ENCODE measurements around the gene SMPD1.

The SMPD1 gene

DNA sequence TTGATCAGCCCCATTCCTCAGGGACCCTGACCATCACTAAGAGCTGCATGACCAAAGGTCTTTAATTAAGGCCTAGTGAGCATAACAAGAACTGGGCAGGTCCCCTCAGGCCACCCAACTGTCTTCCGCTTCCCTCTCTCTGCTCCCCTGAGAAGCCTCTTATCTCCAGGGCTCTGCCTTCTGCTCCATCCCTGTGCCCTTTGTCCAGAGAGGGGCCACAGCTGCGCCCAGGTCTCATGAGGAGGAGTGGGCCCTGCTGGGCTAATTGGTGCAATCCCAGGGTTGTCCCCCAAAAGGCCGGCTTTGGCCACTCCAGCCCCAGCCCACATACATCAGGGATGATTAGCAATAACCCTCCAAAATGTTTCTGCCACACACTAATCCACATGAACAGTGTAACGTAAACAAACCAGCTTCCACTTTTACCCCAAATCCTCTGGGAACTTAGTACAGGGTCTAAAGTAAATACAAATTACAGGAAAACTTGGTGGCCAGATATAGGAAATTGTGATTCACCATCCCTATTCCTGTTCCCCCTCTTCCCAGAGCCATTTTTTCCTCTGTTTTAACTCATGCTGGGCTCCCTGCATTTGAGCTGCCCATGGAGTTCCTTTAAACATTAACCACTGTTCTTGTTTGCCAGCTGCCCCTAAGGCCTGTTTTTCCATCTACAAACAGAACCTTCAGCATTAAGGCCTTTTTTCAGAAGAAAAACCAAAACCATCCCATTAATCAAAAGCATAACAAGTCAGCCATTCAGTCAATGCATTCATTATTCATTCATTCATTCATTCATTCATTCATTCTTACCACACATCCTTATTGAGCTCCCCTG lies 35.4 kb upstream of the SMPD1 start:
- H3K9ac ChIP-seq (ENCODE audit: low read depth, low read length), result no peak overlapping the region
- no peak for DNase-seq

DNA sequence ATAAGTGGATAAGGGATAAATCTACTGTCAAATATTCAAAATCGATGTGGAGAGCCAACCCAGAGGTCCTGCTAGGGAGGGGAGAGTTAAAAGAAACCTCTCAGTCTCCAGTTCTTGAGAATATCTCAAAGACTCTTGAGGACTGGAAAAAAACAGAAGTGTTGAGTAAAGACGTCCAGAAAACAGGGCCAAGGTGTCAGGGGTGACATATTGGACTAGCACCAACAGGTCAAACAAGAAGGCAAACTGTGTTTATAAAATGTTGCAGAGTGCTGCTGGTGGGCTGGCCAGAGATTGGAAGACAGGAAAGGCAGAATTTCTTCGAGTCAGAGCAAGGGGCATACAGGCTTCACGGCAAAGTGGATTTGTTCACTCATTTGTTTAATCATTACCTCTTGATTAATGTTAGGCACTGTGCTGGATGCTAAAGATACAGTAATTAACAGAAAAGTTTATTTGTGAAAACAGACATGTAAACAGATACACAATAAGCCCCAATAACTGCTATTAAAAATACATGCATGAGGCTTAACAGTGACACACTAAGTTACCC lies 33.7 kb upstream of the SMPD1 start:
- Histone ChIP-seq H3K79me2 (ENCODE audit: insufficient read depth, low read length) (no peaks in the 10 kb centered on the region), H3K27me3 (ENCODE audit: insufficient read depth, low read length, poor library complexity) (peaks cover 13% of the 10 kb centered on the region), H3K4me1 (ENCODE audit: insufficient read depth, low read length) (0 out of 2 replicates have a peak, but pooled peaks cover 3% of the 10 kb centered on the region), H2AFZ (ENCODE audit: low read depth, low read length) (no peak overlapping the region), H3K27ac (ENCODE audit: low read length) (no peak overlapping the region), H3K36me3 (ENCODE audit: insufficient read depth, low read length) (no peaks in the 10 kb centered on the region), H4K20me1 (ENCODE audit: insufficient read depth, low read length) (no peaks in the 10 kb centered on the region), H3K4me3 (ENCODE audit: low read depth in 1 of 2, low read length in 2 of 2) (no peak overlapping the region), H3K4me2 (ENCODE audit: insufficient read depth, low read length) (no peak overlapping the region), H3K9me3 (ENCODE audit: insufficient read depth, low read length, severe bottlenecking) (no peaks in the 10 kb centered on the region), H3K9ac (ENCODE audit: low read depth, low read length) (no peak overlapping the region)
- ATAC-seq (ENCODE audit: insufficient read depth, low read depth) (no peak), DNase-seq (no peak)
- TF ChIP-seq, protein P1, sequence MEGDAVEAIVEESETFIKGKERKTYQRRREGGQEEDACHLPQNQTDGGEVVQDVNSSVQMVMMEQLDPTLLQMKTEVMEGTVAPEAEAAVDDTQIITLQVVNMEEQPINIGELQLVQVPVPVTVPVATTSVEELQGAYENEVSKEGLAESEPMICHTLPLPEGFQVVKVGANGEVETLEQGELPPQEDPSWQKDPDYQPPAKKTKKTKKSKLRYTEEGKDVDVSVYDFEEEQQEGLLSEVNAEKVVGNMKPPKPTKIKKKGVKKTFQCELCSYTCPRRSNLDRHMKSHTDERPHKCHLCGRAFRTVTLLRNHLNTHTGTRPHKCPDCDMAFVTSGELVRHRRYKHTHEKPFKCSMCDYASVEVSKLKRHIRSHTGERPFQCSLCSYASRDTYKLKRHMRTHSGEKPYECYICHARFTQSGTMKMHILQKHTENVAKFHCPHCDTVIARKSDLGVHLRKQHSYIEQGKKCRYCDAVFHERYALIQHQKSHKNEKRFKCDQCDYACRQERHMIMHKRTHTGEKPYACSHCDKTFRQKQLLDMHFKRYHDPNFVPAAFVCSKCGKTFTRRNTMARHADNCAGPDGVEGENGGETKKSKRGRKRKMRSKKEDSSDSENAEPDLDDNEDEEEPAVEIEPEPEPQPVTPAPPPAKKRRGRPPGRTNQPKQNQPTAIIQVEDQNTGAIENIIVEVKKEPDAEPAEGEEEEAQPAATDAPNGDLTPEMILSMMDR (IDR thresholded peaks at IDR 0.05; ENCODE audit: borderline replicate concordance, extremely low read depth, low read length, poor library complexity, severe bottlenecking), result no peak
- no peak for TF ChIP-seq EZH2 (IDR thresholded peaks at IDR 0.05; ENCODE audit: borderline replicate concordance, low read depth, low read length, severe bottlenecking)

More for the DNA sequence above, 35.4 kb upstream of the SMPD1 start:
- H3K79me2 ChIP-seq (ENCODE audit: insufficient read depth, low read length), result no peaks in the 10 kb centered on the region
- no peaks in the 10 kb centered on the region for H3K36me3 ChIP-seq (ENCODE audit: insufficient read depth, low read length)
- 0 out of 2 replicates have a peak, but pooled peaks cover 3% of the 10 kb centered on the region for H3K4me1 ChIP-seq (ENCODE audit: insufficient read depth, low read length)
- H4K20me1 ChIP-seq (ENCODE audit: insufficient read depth, low read length), result no peaks in the 10 kb centered on the region
- no peak overlapping the region for H2AFZ ChIP-seq (ENCODE audit: low read depth, low read length)
- H3K27ac ChIP-seq (ENCODE audit: low read length), result no peak overlapping the region
- H3K4me3 ChIP-seq (ENCODE audit: low read depth in 1 of 2, low read length in 2 of 2), result no peak overlapping the region
- no peak overlapping the region for H3K4me2 ChIP-seq (ENCODE audit: insufficient read depth, low read length)
- TF ChIP-seq, protein P1 (IDR thresholded peaks at IDR 0.05; ENCODE audit: borderline replicate concordance, extremely low read depth, low read length, poor library complexity, severe bottlenecking), result no peak
- TF ChIP-seq EZH2 (IDR thresholded peaks at IDR 0.05; ENCODE audit: borderline replicate concordance, low read depth, low read length, severe bottlenecking), result no peak
- ATAC-seq (ENCODE audit: insufficient read depth, low read depth), result no peak
- no peaks in the 10 kb centered on the region for H3K9me3 ChIP-seq (ENCODE audit: insufficient read depth, low read length, severe bottlenecking)
- peaks cover 11% of the 10 kb centered on the region for H3K27me3 ChIP-seq (ENCODE audit: insufficient read depth, low read length, poor library complexity)

DNA sequence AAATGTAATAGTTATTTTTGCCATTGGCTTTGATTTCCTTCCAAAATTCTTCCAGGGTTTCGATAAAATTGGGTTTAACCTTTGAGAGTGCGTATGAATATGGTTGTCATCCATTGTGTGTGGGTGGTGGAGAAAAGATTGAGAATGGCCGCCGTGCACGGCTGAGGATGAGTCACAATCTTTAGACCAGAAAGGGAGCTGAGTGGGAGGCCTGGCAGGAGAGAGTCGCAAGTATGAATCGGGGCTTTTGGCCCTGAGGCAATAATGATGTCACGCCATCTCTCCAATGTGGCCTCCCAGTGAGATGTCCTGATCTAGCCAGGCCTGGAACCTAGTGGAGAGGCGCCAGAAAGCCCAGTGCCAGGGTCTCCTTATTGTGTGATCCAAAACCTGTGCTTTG lies 33.1 kb upstream of the SMPD1 start:
- H2AFZ ChIP-seq (ENCODE audit: low read depth, low read length), result no peak overlapping the region
- DNase-seq (no peak), ATAC-seq (ENCODE audit: insufficient read depth, low read depth) (no peak)
- no peak overlapping the region for H3K27ac ChIP-seq (ENCODE audit: low read length)
- 0 out of 2 replicates have a peak, but pooled peaks cover 3% of the 10 kb centered on the region for H3K4me1 ChIP-seq (ENCODE audit: insufficient read depth, low read length)
- H3K9me3 ChIP-seq (ENCODE audit: insufficient read depth, low read length, severe bottlenecking), result no peaks in the 10 kb centered on the region
- no peak for TF ChIP-seq EZH2 (IDR thresholded peaks at IDR 0.05; ENCODE audit: borderline replicate concordance, low read depth, low read length, severe bottlenecking)
- TF ChIP-seq, protein P1 (IDR thresholded peaks at IDR 0.05; ENCODE audit: borderline replicate concordance, extremely low read depth, low read length, poor library complexity, severe bottlenecking), result no peak
- H3K9ac ChIP-seq (ENCODE audit: low read depth, low read length), result no peak overlapping the region
- H3K27me3 ChIP-seq (ENCODE audit: insufficient read depth, low read length, poor library complexity), result peaks cover 9% of the 10 kb centered on the region
- H3K36me3 ChIP-seq (ENCODE audit: insufficient read depth, low read length), result no peaks in the 10 kb centered on the region
- no peaks in the 10 kb centered on the region for H3K79me2 ChIP-seq (ENCODE audit: insufficient read depth, low read length)
- H3K4me2 ChIP-seq (ENCODE audit: insufficient read depth, low read length), result no peak overlapping the region
- no peaks in the 10 kb centered on the region for H4K20me1 ChIP-seq (ENCODE audit: insufficient read depth, low read length)
- no peak overlapping the region for H3K4me3 ChIP-seq (ENCODE audit: low read depth in 1 of 2, low read length in 2 of 2)
